ENCODE measurements around the gene GTF2IRD1.

The GTF2IRD1 gene

DNA sequence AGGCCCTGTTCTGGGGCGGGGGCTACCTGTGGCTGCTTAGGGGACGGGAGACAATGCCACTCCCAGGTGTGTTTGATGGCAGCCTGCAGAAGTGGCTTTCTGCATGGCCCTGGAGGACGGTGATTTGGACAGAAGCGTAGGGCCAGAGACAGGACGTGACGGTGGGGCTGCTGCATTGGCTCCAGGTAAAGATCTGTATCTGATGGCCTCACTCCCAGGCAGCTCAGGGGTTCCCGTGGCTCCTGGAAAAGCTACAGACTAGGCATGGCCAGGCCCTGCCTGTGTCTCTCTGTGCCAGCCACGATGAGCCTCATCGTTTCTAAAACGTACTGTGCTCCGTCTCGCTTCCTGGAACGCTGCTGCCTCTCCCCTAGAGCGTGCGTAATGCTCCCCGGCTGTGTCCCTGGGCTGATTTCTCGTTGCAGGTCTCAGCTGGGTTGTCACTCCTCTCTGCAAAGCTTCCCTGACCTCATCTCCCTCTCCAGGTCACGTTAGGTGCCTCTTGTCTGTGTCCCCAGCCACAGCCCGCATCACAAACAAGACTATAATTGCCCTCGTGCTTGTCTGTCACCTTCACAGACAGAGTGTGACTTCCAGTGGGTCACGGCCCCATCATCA lies 12.6 kb downstream of the GTF2IRD1 start:
- no peak for DNase-seq (ENCODE audit: low spot score in 2 of 2)
- Histone ChIP-seq H3K27me3 (ENCODE audit: low read depth) (no peaks in the 10 kb centered on the region), H3K36me3 (replicated peaks) (no peaks in the 10 kb centered on the region), H3K4me1 (no peaks in the 10 kb centered on the region), H3K4me3 (no peak overlapping the region), H3K9me3 (no peaks in the 10 kb centered on the region)
- in situ Hi-C loops (cut with MboI; ENCODE audit: low sequenced_read_pairs): no loop called here

DNA sequence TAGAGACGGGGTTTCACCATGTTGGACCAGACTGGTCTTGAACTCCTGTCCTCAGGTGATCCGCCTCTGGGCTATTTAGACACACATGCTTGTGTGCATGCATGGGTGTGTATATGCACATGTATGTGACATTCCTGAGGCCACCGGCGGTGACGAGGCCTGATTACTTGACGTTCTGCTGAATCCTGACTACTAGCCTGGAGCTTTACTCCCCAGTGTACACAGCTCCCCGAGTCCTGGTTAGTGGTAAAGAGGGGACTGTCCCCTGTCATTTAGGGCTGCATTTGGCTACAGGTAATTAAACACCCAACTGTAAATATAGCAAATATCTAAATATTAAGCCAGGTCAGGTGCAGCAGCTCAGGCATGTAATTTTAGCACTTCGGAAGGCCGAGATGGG lies 14.2 kb downstream of the GTF2IRD1 start:
- H3K4me3 ChIP-seq: no peak overlapping the region

DNA sequence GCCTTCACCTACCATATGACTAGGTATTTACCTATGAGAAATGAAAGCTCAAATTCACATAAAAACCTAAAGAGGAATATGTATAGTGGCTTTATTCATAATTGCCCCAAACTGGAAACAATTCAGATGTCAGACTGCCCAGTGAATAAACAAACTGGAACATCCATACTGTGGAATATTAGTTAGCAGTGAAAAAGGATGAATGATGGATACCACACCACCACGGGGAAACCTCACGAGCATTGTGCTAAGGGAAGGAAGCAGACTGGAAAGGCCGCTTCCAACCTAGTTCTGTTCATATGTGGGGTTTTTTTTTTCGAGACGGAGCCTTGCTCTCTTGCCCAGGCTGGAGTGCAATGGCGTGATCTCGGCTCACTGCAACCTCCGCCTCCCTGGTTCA lies 16.8 kb downstream of the GTF2IRD1 start:
- no peaks in the 10 kb centered on the region for H3K27me3 ChIP-seq (ENCODE audit: low read depth)
- no peak overlapping the region for H3K4me3 ChIP-seq
- no peaks in the 10 kb centered on the region for H3K36me3 ChIP-seq (replicated peaks)
- in situ Hi-C loops (cut with MboI; ENCODE audit: low sequenced_read_pairs): no loop called here
- DNase-seq (ENCODE audit: low spot score in 2 of 2): no peak
- no peaks in the 10 kb centered on the region for H3K9me3 ChIP-seq
- no peaks in the 10 kb centered on the region for H3K4me1 ChIP-seq

More for the DNA sequence above, 14.2 kb downstream of the GTF2IRD1 start:
- in situ Hi-C loops (cut with MboI; ENCODE audit: low sequenced_read_pairs): no loop called here
- no peaks in the 10 kb centered on the region for H3K27me3 ChIP-seq (ENCODE audit: low read depth)
- H3K4me1 ChIP-seq: no peaks in the 10 kb centered on the region
- DNase-seq (ENCODE audit: low spot score in 2 of 2): no peak
- H3K36me3 ChIP-seq (replicated peaks): no peaks in the 10 kb centered on the region
- no peaks in the 10 kb centered on the region for H3K9me3 ChIP-seq

DNA sequence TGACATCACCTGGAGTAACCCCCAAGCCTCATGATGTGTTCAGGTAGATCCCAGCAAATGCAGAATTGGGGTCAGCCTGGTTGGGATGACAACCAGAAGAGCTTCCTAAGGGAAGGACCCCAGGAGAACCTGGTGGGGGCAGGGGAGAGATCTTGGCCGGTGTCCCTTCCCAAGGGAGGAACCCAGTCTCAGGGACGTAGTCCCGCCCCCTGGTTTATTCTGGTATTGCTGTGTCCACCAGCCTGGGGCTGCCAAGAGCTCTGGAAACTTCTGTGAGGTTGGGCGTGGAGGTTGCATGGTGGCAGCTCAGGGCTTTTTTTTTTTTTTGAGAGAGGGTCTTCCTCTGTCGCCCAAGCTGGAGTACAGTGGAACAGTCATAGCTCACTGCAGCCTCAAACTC lies 19.4 kb downstream of the GTF2IRD1 start:
- in situ Hi-C loops (cut with MboI; ENCODE audit: low sequenced_read_pairs): no loop called here
- no peaks in the 10 kb centered on the region for H3K36me3 ChIP-seq (replicated peaks)
- H3K4me3 ChIP-seq: no peak overlapping the region
- peaks cover 2% of the 10 kb centered on the region; the same call in 1 of the 2 replicates for H3K4me1 ChIP-seq
- no peaks in the 10 kb centered on the region for H3K27me3 ChIP-seq (ENCODE audit: low read depth)
- no peak for DNase-seq (ENCODE audit: low spot score in 2 of 2)
- no peaks in the 10 kb centered on the region for H3K9me3 ChIP-seq

DNA sequence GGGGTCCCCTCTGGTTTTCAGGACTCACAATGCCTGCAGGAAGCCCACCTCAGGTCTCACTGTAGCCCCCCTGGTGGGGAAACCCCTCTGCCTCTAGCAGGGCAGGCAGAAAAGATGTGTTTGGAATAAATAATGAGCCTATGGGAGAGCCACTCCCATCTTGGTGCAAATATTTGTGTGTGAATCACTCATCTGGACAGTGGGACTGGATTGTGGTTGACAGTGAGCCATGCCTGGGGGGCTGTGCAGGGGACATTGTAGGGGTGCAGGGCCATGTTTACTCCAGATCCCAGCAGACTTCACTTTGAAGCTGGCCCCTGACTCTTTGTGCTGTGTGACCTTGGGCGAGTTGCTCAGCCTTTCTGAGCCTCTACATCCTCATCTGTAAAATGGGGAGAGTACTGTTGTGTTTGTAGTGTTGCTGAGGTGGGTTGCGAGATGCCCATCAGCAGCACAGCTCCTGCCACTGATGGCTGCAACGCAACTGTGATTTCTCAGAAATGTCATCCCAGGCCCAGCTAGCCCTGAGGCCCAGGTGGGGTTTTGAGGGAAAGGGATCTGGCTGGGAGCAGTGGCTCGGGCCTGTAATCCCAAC lies 20.7 kb downstream of the GTF2IRD1 start:
- Histone ChIP-seq H3K4me3 (no peak overlapping the region), H3K27me3 (ENCODE audit: low read depth) (no peaks in the 10 kb centered on the region), H3K9me3 (no peaks in the 10 kb centered on the region), H3K4me1 (peaks cover 2% of the 10 kb centered on the region; the same call in 1 of the 2 replicates), H3K36me3 (replicated peaks) (no peaks in the 10 kb centered on the region)
- in situ Hi-C loops (cut with MboI; ENCODE audit: low sequenced_read_pairs): no loop called here
- DNase-seq (ENCODE audit: low spot score in 2 of 2): no peak

DNA sequence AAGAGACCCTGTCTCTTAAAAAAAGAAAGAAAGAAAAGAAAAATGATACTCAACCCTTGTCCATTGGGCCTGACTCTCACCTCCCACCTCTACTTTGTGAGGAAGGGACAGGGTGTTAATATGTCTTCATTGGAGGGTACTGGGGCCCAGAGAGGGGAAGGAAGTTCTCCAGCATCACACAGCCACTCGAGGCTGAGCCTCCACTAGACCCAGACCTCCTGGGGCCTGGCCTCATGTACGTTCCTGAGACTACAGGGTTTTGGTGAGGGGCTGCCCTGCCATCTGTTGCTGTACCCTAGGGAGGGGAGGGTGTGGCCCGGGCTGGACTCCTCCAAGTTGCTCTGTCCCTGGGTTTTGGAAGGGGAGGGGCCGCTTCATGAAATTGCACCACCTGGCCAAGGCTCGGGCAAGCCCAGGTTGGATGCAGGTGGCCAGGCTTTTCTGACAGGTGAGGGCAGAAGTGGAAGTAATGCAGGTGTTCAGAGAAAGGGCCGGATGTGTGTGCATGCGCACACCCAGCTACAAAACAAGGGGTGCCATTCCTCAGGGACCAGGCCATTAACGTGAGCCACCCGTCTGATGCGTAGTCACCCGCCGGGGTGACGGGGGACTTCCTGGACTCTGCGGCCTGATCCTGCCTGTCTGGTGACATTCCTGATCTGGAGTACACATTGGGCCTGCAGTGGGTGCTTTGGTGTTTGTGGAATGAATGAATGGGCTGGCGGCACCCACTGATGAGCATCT lies 21.7 kb downstream of the GTF2IRD1 start:
- H3K36me3 ChIP-seq (replicated peaks): no peaks in the 10 kb centered on the region
- no peak overlapping the region for H3K4me3 ChIP-seq
- no peaks in the 10 kb centered on the region for H3K27me3 ChIP-seq (ENCODE audit: low read depth)
- in situ Hi-C loops (cut with MboI; ENCODE audit: low sequenced_read_pairs): no loop called here
- DNase-seq (ENCODE audit: low spot score in 2 of 2): no peak
- peaks cover 2% of the 10 kb centered on the region; the same call in 1 of the 2 replicates for H3K4me1 ChIP-seq
- no peaks in the 10 kb centered on the region for H3K9me3 ChIP-seq

DNA sequence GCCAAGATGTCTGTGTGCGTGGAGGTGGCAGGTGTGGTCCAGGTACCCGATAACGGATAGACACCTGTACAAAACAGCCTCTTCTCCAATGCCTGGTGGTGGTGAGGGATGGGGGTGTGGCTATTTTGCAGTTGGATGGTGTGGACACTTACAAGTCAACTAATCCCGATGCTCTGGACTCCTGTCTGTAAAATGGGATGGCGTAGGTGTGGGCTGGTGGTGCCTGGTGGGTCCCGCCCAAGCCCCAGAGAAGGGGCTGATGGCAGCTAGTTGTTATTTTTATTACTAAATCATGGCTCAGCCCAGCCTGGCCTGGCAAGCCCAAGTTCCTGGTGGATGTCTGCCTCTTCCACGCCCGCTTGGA lies 22.3 kb downstream of the GTF2IRD1 start:
- H3K4me3 ChIP-seq: no peak overlapping the region
- H3K4me1 ChIP-seq: peaks cover 4% of the 10 kb centered on the region
- no peaks in the 10 kb centered on the region for H3K36me3 ChIP-seq (replicated peaks)
- no peak for DNase-seq (ENCODE audit: low spot score in 2 of 2)
- no peaks in the 10 kb centered on the region for H3K27me3 ChIP-seq (ENCODE audit: low read depth)
- in situ Hi-C loops (cut with MboI; ENCODE audit: low sequenced_read_pairs): no loop called here
- H3K9me3 ChIP-seq: no peaks in the 10 kb centered on the region

DNA sequence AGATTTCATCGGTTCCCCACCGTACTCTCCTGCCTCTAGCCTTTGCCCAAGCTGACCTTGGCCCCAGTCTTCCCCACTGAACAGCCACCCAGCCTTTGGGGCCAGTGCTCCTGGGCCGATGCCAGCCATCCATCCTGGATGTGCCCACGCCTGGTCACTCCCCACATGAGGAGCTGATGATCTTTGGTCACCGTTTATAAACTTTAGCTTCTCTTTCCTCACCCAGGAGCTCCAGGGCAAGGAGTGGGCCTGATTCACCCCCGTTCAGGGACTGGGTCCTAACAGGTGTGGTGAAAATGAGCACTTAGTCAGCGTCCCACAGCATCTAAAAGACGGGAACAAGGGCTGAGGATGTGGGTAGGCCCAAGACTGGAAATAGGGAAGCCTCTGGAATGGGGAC lies 22.9 kb downstream of the GTF2IRD1 start:
- H3K27me3 ChIP-seq (ENCODE audit: low read depth): no peaks in the 10 kb centered on the region
- no peaks in the 10 kb centered on the region for H3K9me3 ChIP-seq
- in situ Hi-C loops (cut with MboI; ENCODE audit: low sequenced_read_pairs): no loop called here
- H3K36me3 ChIP-seq (replicated peaks): no peaks in the 10 kb centered on the region
- H3K4me1 ChIP-seq: peaks cover 6% of the 10 kb centered on the region
- DNase-seq (ENCODE audit: low spot score in 2 of 2): no peak
- H3K4me3 ChIP-seq: no peak overlapping the region

DNA sequence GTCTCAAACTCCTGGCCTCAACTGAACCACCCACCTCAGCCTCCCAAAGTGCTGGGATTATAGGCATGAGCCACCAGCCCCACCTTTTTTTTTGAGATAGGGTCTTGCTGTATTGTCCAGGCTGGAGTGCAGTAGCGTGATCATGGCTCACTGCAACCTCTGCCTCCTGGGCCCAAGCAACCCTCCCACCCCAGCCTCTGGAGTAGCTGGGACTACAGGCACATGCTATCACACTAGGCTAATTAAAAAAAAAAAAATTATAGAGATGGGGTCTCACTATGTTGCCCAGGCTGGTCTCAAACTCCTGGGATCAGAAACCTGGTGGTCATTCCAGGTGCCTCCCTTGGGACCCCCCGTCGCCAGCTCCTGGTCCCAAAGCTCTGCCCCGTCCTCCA lies 25.0 kb downstream of the GTF2IRD1 start:
- no peak for DNase-seq (ENCODE audit: low spot score in 2 of 2)
- in situ Hi-C loops (cut with MboI; ENCODE audit: low sequenced_read_pairs): no loop called here
- Histone ChIP-seq H3K27me3 (ENCODE audit: low read depth) (no peaks in the 10 kb centered on the region), H3K4me3 (no peak overlapping the region), H3K4me1 (peaks cover 6% of the 10 kb centered on the region), H3K36me3 (replicated peaks) (no peaks in the 10 kb centered on the region), H3K9me3 (no peaks in the 10 kb centered on the region)

DNA sequence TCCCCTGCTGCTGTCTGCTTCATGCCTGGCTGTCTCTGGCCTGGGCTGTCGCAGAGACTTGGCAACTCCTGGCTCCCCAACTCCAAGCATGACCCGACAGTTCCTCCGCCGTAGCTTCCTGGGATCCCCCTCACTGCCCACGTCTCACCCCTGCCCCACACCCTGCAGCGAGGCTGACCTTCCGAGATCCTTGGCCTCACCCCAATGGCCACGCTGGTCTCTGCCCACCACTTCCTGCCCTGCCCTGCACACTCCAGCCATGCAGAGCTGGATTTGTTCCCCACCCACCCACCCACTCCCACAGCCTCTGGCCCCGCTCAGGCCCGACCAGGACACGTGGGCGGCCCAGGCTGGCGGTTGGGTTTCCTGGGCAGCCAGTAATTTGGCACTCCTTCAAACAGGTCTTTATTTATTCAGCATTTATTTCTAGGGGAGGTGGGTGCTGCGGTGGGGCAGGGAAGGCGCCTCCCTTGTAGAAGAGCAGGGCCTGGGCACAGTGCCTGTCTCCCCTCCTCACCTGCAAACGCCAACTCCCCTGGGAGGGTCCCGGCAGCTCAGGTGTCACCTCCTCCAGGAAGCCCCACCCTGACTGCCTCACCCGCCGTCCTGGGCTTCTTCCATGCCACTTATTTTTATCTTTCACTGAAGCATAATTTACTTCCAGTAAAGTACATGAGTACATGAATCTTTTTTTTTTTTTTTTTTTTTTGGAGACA lies 25.5 kb downstream of the GTF2IRD1 start:
- H3K4me1 ChIP-seq: peaks cover 6% of the 10 kb centered on the region
- DNase-seq (ENCODE audit: low spot score in 2 of 2): no peak

DNA sequence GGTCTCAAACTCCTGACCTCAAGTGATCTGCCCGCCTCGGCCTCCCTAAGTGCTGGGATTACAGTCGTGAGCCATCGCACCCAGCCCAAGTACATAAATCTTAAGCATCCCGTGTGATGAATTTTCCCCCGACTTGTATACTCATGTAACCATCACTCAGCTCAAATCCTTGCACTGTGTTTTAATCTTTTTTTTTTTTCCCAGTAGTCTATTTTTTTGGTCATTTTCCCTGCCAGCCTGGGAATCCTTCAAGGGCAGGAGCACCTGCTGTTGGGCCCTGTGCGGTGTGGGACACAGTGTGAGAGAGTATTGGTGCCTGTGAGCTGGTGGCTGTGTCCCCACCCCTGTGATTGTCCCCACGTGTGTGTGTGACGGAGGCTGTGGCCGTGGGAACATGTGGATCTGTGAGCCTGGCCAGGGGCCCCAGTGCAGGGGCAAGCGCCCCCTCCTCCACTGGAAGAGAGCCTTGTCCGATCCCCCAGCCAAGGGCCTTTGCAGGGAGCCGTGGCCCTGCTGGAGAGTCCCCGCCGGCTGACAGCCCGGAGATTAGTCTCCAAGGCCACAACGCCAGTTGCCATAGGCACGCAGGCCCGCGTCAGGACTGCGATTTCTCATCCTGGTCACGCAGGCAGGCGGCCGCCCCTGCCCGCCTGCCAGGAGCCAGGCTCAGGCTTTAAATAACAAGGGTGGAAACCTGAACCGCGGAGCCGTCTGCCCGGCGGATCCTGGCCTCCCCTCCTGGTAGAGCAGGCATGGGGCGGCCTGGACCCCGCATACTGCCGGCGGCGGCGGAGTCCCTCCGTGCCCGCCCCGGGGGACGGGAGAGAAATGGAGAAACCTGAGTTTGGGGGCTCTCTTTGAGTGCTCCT lies 26.5 kb downstream of the GTF2IRD1 start:
- no peaks in the 10 kb centered on the region for H3K36me3 ChIP-seq (replicated peaks)
- H3K27me3 ChIP-seq (ENCODE audit: low read depth): no peaks in the 10 kb centered on the region
- peaks cover 6% of the 10 kb centered on the region for H3K4me1 ChIP-seq
- H3K4me3 ChIP-seq: no peak overlapping the region
- in situ Hi-C loops (cut with MboI; ENCODE audit: low sequenced_read_pairs): no loop called here
- H3K9me3 ChIP-seq: no peaks in the 10 kb centered on the region
- DNase-seq (ENCODE audit: low spot score in 2 of 2): no peak

More for the DNA sequence above, 25.5 kb downstream of the GTF2IRD1 start:
- in situ Hi-C loops (cut with MboI; ENCODE audit: low sequenced_read_pairs): no loop called here
- no peaks in the 10 kb centered on the region for H3K27me3 ChIP-seq (ENCODE audit: low read depth)
- H3K4me3 ChIP-seq: no peak overlapping the region
- H3K36me3 ChIP-seq (replicated peaks): no peaks in the 10 kb centered on the region
- no peaks in the 10 kb centered on the region for H3K9me3 ChIP-seq

DNA sequence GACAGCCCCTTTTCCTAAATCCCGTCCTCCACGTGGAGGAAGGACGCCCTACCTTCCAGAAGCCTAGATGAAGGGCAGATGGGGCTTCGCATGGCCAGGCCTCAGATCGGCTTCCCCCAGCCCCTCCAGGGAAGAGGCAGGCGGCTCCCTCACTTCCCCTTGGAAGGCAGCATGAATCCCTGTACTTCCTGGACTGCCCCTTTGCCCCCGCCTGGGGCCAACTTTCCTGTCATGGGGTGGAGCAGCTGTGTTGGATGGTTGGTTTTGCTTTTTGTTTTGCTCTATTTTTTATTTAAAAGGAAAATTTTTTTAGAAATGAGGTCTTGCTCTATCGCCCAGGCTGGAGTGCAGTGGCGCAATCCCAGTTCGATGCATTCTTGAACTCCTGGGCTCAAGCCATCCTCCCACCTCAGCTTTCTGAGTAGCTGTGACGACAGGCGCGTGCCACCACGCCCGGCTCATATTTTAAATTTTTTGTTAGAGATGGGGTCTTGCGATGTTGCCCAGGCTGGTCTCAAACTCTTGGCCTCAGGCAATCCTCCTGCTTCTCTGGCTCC lies 27.2 kb downstream of the GTF2IRD1 start:
- in situ Hi-C loops (cut with MboI; ENCODE audit: low sequenced_read_pairs): no loop called here
- no peaks in the 10 kb centered on the region for H3K36me3 ChIP-seq (replicated peaks)
- no peak for DNase-seq (ENCODE audit: low spot score in 2 of 2)
- H3K9me3 ChIP-seq: no peaks in the 10 kb centered on the region
- no peak overlapping the region for H3K4me3 ChIP-seq
- no peaks in the 10 kb centered on the region for H3K27me3 ChIP-seq (ENCODE audit: low read depth)
- peaks cover 6% of the 10 kb centered on the region for H3K4me1 ChIP-seq

Measured in HAP-1 (cell line).